PFSK-1 (cell line): ENCODE data around the gene NAXE.

ENCODE experiments used
- FOXP2 ChIP-seq: optimal IDR thresholded peaks from 2 replicates; pipeline ENCODE3; 2011; ENCODE audit warnings: borderline replicate concordance, control low read depth, inconsistent platforms; ENCODE audit not compliant: insufficient read depth; ENCODE audit errors: extremely low read length, extremely low read depth
- POLR2AphosphoS5 ChIP-seq: IDR thresholded peaks from 2 replicates; pipeline ENCODE4 v1.6.1; 2012; ENCODE audit warnings: low read depth, mild to moderate bottlenecking, control low read depth, low read length, moderate library complexity
- SIN3A ChIP-seq: IDR thresholded peaks from 2 replicates; pipeline ENCODE4 v1.6.1; 2012; ENCODE audit warnings: mild to moderate bottlenecking, low read length, moderate library complexity, borderline replicate concordance; ENCODE audit not compliant: insufficient read depth
- TAF1 ChIP-seq: IDR thresholded peaks from 2 replicates; pipeline ENCODE4 v1.6.1; 2012; ENCODE audit warnings: low read length, control low read depth, borderline replicate concordance; ENCODE audit not compliant: insufficient read depth
- TF ChIP-seq, protein P1 (sequence below), 2 experiments: IDR thresholded peaks; 2 replicates each; pipeline versions ENCODE4 v1.6.1 to v1.8.0; 2011 to 2012; ENCODE audit warnings: low read depth in 2 of 2, low read length in 2 of 2, control low read depth in 1 of 2, inconsistent platforms in 1 of 2, mild to moderate bottlenecking in 1 of 2, moderate library complexity in 1 of 2; ENCODE audit not compliant: insufficient read depth in 1 of 2

Gene NAXE

DNA sequence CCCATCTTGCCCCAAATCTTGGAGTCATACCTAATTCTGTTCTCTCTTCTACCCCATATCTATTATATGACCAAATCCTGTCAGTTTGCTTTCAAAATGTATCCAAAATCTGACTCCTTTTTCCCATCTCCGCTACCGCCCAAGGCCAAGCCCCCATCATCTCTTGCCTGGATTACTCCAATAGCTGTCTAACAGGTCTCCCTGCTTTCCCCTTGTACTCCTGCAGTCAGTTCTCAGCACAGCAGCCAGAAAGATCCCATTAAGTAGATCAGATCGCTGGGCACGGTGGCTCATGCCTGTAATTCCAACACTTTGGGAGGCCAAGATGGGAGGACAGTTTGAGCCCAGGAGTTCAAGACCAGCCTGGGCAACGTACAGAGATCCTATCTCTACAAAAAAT, 39.1 kb upstream of the NAXE start:
- TF ChIP-seq SIN3A, result no peak

DNA sequence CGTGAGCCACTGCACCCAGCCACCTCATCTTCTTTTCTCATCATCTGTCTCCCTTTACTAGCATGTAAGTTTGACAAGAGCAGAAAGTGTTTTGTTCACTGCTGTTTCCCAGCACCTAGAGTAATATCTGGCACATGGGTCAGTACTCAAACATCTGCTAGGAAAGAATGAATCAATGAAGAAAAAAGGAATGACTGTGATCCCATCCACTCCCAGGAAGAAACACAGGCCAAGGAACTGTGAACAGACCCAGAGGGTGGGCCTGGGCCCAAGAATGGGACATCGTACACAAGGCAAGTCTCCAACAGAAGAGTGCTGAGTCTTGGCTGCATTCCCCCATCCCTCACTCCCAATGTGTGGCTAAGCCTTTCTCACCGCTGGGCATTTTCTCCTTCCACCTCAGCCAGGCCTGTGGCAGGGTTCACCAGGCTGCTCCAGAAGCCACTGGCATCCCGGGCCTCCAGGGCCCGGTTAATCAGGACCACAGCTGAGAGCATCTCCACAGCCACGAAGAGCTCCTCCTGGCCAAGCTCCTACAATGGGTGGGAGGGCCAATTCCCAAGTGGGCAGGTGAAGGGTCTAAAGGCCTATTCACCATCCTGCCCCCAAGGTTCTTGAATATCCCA, 37.6 kb upstream of the NAXE start:
- no peak for TF ChIP-seq SIN3A
- TF ChIP-seq, protein P1, sequence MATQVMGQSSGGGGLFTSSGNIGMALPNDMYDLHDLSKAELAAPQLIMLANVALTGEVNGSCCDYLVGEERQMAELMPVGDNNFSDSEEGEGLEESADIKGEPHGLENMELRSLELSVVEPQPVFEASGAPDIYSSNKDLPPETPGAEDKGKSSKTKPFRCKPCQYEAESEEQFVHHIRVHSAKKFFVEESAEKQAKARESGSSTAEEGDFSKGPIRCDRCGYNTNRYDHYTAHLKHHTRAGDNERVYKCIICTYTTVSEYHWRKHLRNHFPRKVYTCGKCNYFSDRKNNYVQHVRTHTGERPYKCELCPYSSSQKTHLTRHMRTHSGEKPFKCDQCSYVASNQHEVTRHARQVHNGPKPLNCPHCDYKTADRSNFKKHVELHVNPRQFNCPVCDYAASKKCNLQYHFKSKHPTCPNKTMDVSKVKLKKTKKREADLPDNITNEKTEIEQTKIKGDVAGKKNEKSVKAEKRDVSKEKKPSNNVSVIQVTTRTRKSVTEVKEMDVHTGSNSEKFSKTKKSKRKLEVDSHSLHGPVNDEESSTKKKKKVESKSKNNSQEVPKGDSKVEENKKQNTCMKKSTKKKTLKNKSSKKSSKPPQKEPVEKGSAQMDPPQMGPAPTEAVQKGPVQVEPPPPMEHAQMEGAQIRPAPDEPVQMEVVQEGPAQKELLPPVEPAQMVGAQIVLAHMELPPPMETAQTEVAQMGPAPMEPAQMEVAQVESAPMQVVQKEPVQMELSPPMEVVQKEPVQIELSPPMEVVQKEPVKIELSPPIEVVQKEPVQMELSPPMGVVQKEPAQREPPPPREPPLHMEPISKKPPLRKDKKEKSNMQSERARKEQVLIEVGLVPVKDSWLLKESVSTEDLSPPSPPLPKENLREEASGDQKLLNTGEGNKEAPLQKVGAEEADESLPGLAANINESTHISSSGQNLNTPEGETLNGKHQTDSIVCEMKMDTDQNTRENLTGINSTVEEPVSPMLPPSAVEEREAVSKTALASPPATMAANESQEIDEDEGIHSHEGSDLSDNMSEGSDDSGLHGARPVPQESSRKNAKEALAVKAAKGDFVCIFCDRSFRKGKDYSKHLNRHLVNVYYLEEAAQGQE (IDR thresholded peaks at IDR 0.05; ENCODE audit: insufficient read depth in 1 of 2, low read depth in 2 of 2, low read length in 2 of 2), result no peak
- TF ChIP-seq TAF1, result no peak
- no peak for TF ChIP-seq POLR2AphosphoS5
- no peak for TF ChIP-seq FOXP2

DNA sequence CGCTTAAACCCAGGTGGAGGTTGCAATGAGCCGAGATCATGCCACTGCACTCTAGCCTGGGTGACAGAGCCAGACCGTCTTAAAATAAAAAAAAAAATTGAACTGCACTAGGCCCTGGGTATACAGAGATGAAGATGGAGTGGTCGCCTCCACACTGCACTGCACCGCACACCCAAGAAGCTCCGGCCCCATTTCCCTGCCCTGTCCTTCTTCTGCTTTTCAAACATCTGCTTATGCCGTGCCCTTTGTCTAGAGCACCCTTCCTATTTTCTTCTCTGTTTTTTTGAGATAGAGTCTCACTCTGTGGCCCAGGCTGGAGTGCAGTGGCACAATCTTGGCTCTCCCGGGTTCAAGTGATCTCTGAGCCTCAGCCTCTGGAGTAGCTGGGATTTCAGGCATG, 36.6 kb upstream of the NAXE start:
- TF ChIP-seq, protein P1 (IDR thresholded peaks at IDR 0.05; ENCODE audit: insufficient read depth in 1 of 2, low read depth in 2 of 2, low read length in 2 of 2), result no peak
- TF ChIP-seq TAF1 (no peak), FOXP2 (no peak), SIN3A (no peak), POLR2AphosphoS5 (no peak)

DNA sequence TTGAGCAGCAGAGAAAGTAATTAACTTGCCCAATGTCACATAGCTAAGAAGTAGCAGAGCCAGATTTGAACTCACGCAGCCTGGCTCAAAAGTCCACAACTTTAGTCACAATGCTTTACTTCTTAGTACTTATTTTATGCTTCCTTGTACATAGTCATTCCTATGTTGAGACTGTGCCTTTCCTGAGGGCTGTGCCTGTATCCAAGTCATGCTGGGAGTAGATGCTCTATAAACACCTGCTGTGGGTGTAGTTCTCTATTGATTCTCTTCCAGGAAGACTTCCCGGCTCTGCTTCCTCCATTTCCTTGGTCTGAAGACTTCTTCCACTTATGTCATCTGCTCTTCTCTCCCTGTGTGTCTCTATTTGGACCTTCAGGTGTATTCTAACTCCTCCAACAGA, 35.9 kb upstream of the NAXE start:
- TF ChIP-seq, protein P1 (IDR thresholded peaks at IDR 0.05; ENCODE audit: insufficient read depth in 1 of 2, low read depth in 2 of 2, low read length in 2 of 2), result no peak
- no peak for TF ChIP-seq FOXP2
- no peak for TF ChIP-seq SIN3A
- TF ChIP-seq TAF1, result no peak
- TF ChIP-seq POLR2AphosphoS5, result no peak

DNA sequence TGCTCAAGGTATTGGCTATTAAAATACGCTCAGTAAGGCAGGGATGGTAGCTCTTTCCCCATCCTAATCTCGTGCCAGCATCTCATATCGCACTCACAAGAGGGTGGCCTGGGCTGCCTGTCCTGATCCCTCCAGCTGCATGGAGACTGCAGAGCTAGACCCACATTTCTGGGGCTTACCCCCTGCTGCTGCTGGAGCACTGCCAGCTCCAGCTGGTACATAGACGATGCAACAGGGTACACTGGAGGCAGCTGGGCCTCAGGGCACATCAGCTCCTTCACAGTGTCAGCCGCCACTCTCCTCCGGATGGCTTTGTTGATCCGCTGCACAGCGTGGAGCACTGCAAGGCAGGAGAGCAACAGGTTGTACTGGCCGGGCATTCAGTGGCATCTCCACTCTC, 35.2 kb upstream of the NAXE start:
- TF ChIP-seq TAF1, result no peak
- TF ChIP-seq SIN3A, result no peak
- no peak for TF ChIP-seq FOXP2
- no peak for TF ChIP-seq POLR2AphosphoS5
- TF ChIP-seq, protein P1 (IDR thresholded peaks at IDR 0.05; ENCODE audit: insufficient read depth in 1 of 2, low read depth in 2 of 2, low read length in 2 of 2), result no peak
